ENCODE data around the gene TMEM119.

The TMEM119 gene

GRCh38 chr12:108603743-108604142 is 5.9 kb upstream of the TMEM119 start:
- H3K9ac ChIP-seq (ENCODE audit: low read length): no peak overlapping the region

GRCh38 chr12:108602976-108603704 is 5.3 kb upstream of the TMEM119 start:
- DNase-seq (ENCODE audit: low read depth): no peak
- H3K27me3 ChIP-seq (replicated peaks; ENCODE audit: control insufficient read depth, insufficient read depth, low read length): no peaks in the 10 kb centered on the region
- no peak overlapping the region for H3K9ac ChIP-seq (ENCODE audit: low read length)
- no peaks in the 10 kb centered on the region for H3K9me3 ChIP-seq (ENCODE audit: control insufficient read depth, low read length)
- H3K4me3 ChIP-seq (ENCODE audit: low read length): no peak overlapping the region
- peaks cover 9% of the 10 kb centered on the region for H3K4me1 ChIP-seq (ENCODE audit: control insufficient read depth, insufficient read depth, low read length)
- no peaks in the 10 kb centered on the region for H3K36me3 ChIP-seq (ENCODE audit: control insufficient read depth, insufficient read depth, low read length, severe bottlenecking)

More at GRCh38 chr12:108603743-108604142, 5.9 kb upstream of the TMEM119 start:
- no peak for DNase-seq (ENCODE audit: low read depth)
- Histone ChIP-seq H3K4me3 (ENCODE audit: low read length) (no peak overlapping the region), H3K9me3 (ENCODE audit: control insufficient read depth, low read length) (no peaks in the 10 kb centered on the region), H3K4me1 (ENCODE audit: control insufficient read depth, insufficient read depth, low read length) (peaks cover 4% of the 10 kb centered on the region), H3K36me3 (ENCODE audit: control insufficient read depth, insufficient read depth, low read length, severe bottlenecking) (no peaks in the 10 kb centered on the region), H3K27me3 (replicated peaks; ENCODE audit: control insufficient read depth, insufficient read depth, low read length) (no peaks in the 10 kb centered on the region)

- no peak overlapping the region for H3K4me3 ChIP-seq (ENCODE audit: low read length)
- no peaks in the 10 kb centered on the region for H3K27me3 ChIP-seq (replicated peaks; ENCODE audit: control insufficient read depth, insufficient read depth, low read length)
- H3K9ac ChIP-seq (ENCODE audit: low read length): no peak overlapping the region
- H3K4me1 ChIP-seq (ENCODE audit: control insufficient read depth, insufficient read depth, low read length): peaks cover 14% of the 10 kb centered on the region
- H3K36me3 ChIP-seq (ENCODE audit: control insufficient read depth, insufficient read depth, low read length, severe bottlenecking): no peaks in the 10 kb centered on the region
- H3K9me3 ChIP-seq (ENCODE audit: control insufficient read depth, low read length): no peaks in the 10 kb centered on the region
- DNase-seq (ENCODE audit: low read depth): no peak
Measured at GRCh38 chr12:108602209-108602705, 4.4 kb upstream of the TMEM119 start.

- H3K9ac ChIP-seq (ENCODE audit: low read length): no peak overlapping the region
- no peak for DNase-seq (ENCODE audit: low read depth)
- H3K4me1 ChIP-seq (ENCODE audit: control insufficient read depth, insufficient read depth, low read length): peaks cover 22% of the 10 kb centered on the region
- H3K27me3 ChIP-seq (replicated peaks; ENCODE audit: control insufficient read depth, insufficient read depth, low read length): no peaks in the 10 kb centered on the region
- H3K4me3 ChIP-seq (ENCODE audit: low read length): no peak overlapping the region
- no peaks in the 10 kb centered on the region for H3K9me3 ChIP-seq (ENCODE audit: control insufficient read depth, low read length)
- H3K36me3 ChIP-seq (ENCODE audit: control insufficient read depth, insufficient read depth, low read length, severe bottlenecking): no peaks in the 10 kb centered on the region
Measured at GRCh38 chr12:108600702-108601007, 2.8 kb upstream of the TMEM119 start.

GRCh38 chr12:108599948-108600701 is 2.2 kb upstream of the TMEM119 start:
- Histone ChIP-seq H3K4me1 (ENCODE audit: control insufficient read depth, insufficient read depth, low read length) (peaks cover 19% of the 10 kb centered on the region), H3K9me3 (ENCODE audit: control insufficient read depth, low read length) (no peaks in the 10 kb centered on the region), H3K9ac (ENCODE audit: low read length) (no peak overlapping the region), H3K4me3 (ENCODE audit: low read length) (no peak overlapping the region), H3K27me3 (replicated peaks; ENCODE audit: control insufficient read depth, insufficient read depth, low read length) (no peaks in the 10 kb centered on the region), H3K36me3 (ENCODE audit: control insufficient read depth, insufficient read depth, low read length, severe bottlenecking) (no peaks in the 10 kb centered on the region)
- no peak for DNase-seq (ENCODE audit: low read depth)

GRCh38 chr12:108599541-108599940 is 1.7 kb upstream of the TMEM119 start:
- no peak overlapping the region for H3K9ac ChIP-seq (ENCODE audit: low read length)
- H3K9me3 ChIP-seq (ENCODE audit: control insufficient read depth, low read length): no peaks in the 10 kb centered on the region

GRCh38 chr12:108598553-108599250 is 818 bp upstream of the TMEM119 start:
- Histone ChIP-seq H3K36me3 (ENCODE audit: control insufficient read depth, insufficient read depth, low read length, severe bottlenecking) (peaks cover 8% of the 10 kb centered on the region), H3K9me3 (ENCODE audit: control insufficient read depth, low read length) (no peaks in the 10 kb centered on the region), H3K4me3 (ENCODE audit: low read length) (peak overlapping the region; percentile 65), H3K4me1 (ENCODE audit: control insufficient read depth, insufficient read depth, low read length) (peaks cover 27% of the 10 kb centered on the region), H3K9ac (ENCODE audit: low read length) (peak overlapping the region; percentile 77), H3K27me3 (replicated peaks; ENCODE audit: control insufficient read depth, insufficient read depth, low read length) (no peaks in the 10 kb centered on the region)
- DNase-seq (ENCODE audit: low read depth): no peak

More at GRCh38 chr12:108599541-108599940, 1.7 kb upstream of the TMEM119 start:
- H3K4me3 ChIP-seq (ENCODE audit: low read length): no peak overlapping the region
- H3K4me1 ChIP-seq (ENCODE audit: control insufficient read depth, insufficient read depth, low read length): peaks cover 19% of the 10 kb centered on the region
- DNase-seq (ENCODE audit: low read depth): no peak
- H3K27me3 ChIP-seq (replicated peaks; ENCODE audit: control insufficient read depth, insufficient read depth, low read length): no peaks in the 10 kb centered on the region
- no peaks in the 10 kb centered on the region for H3K36me3 ChIP-seq (ENCODE audit: control insufficient read depth, insufficient read depth, low read length, severe bottlenecking)

GRCh38 chr12:108596854-108597558 is 878 bp downstream of the TMEM119 start:
- Histone ChIP-seq H3K9me3 (ENCODE audit: control insufficient read depth, low read length) (no peaks in the 10 kb centered on the region), H3K27me3 (replicated peaks; ENCODE audit: control insufficient read depth, insufficient read depth, low read length) (no peaks in the 10 kb centered on the region), H3K9ac (ENCODE audit: low read length) (peak overlapping the region; percentile 97), H3K4me1 (ENCODE audit: control insufficient read depth, insufficient read depth, low read length) (peaks cover 33% of the 10 kb centered on the region), H3K36me3 (ENCODE audit: control insufficient read depth, insufficient read depth, low read length, severe bottlenecking) (peaks cover 25% of the 10 kb centered on the region), H3K4me3 (ENCODE audit: low read length) (peak overlapping the region; percentile 94)
- DNase-seq (ENCODE audit: low read depth): peak; percentile 51

GRCh38 chr12:108595711-108596647 is 1.9 kb downstream of the TMEM119 start:
- no peaks in the 10 kb centered on the region for H3K27me3 ChIP-seq (replicated peaks; ENCODE audit: control insufficient read depth, insufficient read depth, low read length)
- no peaks in the 10 kb centered on the region for H3K9me3 ChIP-seq (ENCODE audit: control insufficient read depth, low read length)
- H3K4me3 ChIP-seq (ENCODE audit: low read length): peak overlapping the region; percentile 94
- H3K4me1 ChIP-seq (ENCODE audit: control insufficient read depth, insufficient read depth, low read length): peaks cover 35% of the 10 kb centered on the region
- DNase-seq (ENCODE audit: low read depth): peak; percentile 45
- peaks cover 35% of the 10 kb centered on the region for H3K36me3 ChIP-seq (ENCODE audit: control insufficient read depth, insufficient read depth, low read length, severe bottlenecking)
- H3K9ac ChIP-seq (ENCODE audit: low read length): peak overlapping the region; percentile 97

Data from adipocyte (in vitro differentiated cells).